Choroid plexus epithelial cell (primary cell): ENCODE measurements around the gene PTPRE.

ENCODE experiments used
- DNase-seq: peaks from one replicate; pipeline ENCODE4 v3.0.0-alpha.2; 2010; ENCODE audit warnings: low read depth
- H3K4me3 ChIP-seq: 2 replicates; pipeline ENCODE4 v1.5.1; 2011; ENCODE audit warnings: low read depth, mild to moderate bottlenecking, control low read depth, low read length, moderate library complexity
- CTCF ChIP-seq: conservative IDR thresholded peaks from 2 replicates; pipeline ENCODE4 v1.5.1; 2011; ENCODE audit warnings: low read depth, mild to moderate bottlenecking, control low read depth, inconsistent platforms, low read length, moderate library complexity

Gene PTPRE

GRCh38 chr10:127978481-127978880, 71.6 kb downstream of the PTPRE start:
- H3K4me3 ChIP-seq: no peak overlapping the region
- no peak for DNase-seq
- no peak for TF ChIP-seq CTCF

- peak; percentile 31 for DNase-seq
- H3K4me3 ChIP-seq: no peak overlapping the region
- TF ChIP-seq CTCF: no peak
Measured at GRCh38 chr10:127979045-127979444, 72.1 kb downstream of the PTPRE start.

- DNase-seq: no peak
- H3K4me3 ChIP-seq: no peak overlapping the region
- no peak for TF ChIP-seq CTCF
Measured at GRCh38 chr10:127979566-127979965, 72.7 kb downstream of the PTPRE start.

- no peak for TF ChIP-seq CTCF
- H3K4me3 ChIP-seq: no peak overlapping the region
- DNase-seq: no peak
Measured at GRCh38 chr10:127980898-127981297, 74.0 kb downstream of the PTPRE start.

- no peak overlapping the region for H3K4me3 ChIP-seq
- TF ChIP-seq CTCF: no peak
- no peak for DNase-seq
Measured at GRCh38 chr10:127982601-127983000, 75.7 kb downstream of the PTPRE start.

GRCh38 chr10:127983344-127984100, 76.6 kb downstream of the PTPRE start:
- no peak overlapping the region for H3K4me3 ChIP-seq
- DNase-seq: no peak
- TF ChIP-seq CTCF: no peak

GRCh38 chr10:127984945-127985344, 78.0 kb downstream of the PTPRE start:
- TF ChIP-seq CTCF: no peak
- no peak overlapping the region for H3K4me3 ChIP-seq
- no peak for DNase-seq
